Subcutaneous abdominal adipose tissue (tissue), 5 donors: Measurements from ENCODE around the gene LPAR4.

Source experiments
- H3K27ac ChIP-seq: one replicate; pipeline ENCODE4 v1.7.0; 2013; ENCODE audit warnings: low read depth, mild to moderate bottlenecking, inconsistent platforms, low read length, moderate library complexity
- H3K27me3 ChIP-seq, 5 donors: one replicate each; pipeline ENCODE4 v1.7.0; 2013; ENCODE audit warnings: low read length in 5 of 5, inconsistent platforms in 1 of 5; ENCODE audit not compliant: control insufficient read depth in 5 of 5, insufficient read depth in 4 of 5
- H3K36me3 ChIP-seq, 5 donors: one replicate each; pipeline ENCODE4 v1.7.0; 2013; ENCODE audit warnings: low read length in 5 of 5; ENCODE audit not compliant: control insufficient read depth in 5 of 5, insufficient read depth in 5 of 5
- H3K4me1 ChIP-seq, 5 donors: one replicate each; pipeline ENCODE4 v1.7.0; 2013; ENCODE audit warnings: low read length in 5 of 5, mild to moderate bottlenecking in 3 of 5, moderate library complexity in 1 of 5; ENCODE audit not compliant: control insufficient read depth in 5 of 5, insufficient read depth in 5 of 5
- H3K4me3 ChIP-seq, 5 donors: one replicate each; pipeline ENCODE4 v1.7.0; 2013; ENCODE audit warnings: low read length in 5 of 5, low read depth in 1 of 5
- H3K9ac ChIP-seq, 5 donors: one replicate each; pipeline ENCODE4 v1.7.0; 2013; ENCODE audit warnings: low read length in 5 of 5, mild to moderate bottlenecking in 4 of 5, moderate library complexity in 3 of 5
- H3K9me3 ChIP-seq, 5 donors: one replicate each; pipeline ENCODE4 v1.7.0; 2013; ENCODE audit warnings: low read length in 5 of 5; ENCODE audit not compliant: control insufficient read depth in 5 of 5
- donor health status: healthy.
- donor health status: healthy.
- donor health status: healthy.
- donor health status: healthy.
- donor health status: healthy.

Gene LPAR4, protein sequence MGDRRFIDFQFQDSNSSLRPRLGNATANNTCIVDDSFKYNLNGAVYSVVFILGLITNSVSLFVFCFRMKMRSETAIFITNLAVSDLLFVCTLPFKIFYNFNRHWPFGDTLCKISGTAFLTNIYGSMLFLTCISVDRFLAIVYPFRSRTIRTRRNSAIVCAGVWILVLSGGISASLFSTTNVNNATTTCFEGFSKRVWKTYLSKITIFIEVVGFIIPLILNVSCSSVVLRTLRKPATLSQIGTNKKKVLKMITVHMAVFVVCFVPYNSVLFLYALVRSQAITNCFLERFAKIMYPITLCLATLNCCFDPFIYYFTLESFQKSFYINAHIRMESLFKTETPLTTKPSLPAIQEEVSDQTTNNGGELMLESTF

DNA sequence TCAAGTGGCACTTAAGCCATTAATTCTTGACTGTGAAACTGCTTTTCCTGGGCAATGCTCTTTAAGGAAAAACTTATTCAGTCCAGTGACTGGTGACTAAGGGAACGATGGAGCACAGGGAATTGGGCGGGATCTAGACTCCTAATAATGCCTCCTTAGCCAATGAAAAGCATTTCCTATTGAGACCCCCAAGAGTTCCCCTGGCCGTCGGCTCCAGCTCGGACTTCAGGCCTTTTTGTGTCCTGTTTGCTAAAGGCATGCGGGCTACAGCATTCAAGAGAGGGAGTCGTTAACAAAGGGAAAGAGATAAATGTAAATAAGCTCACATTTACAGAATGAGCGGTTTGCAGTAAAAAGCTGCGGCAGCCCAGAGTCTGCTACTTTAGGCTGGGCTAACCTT, at the start of gene LPAR4:
Gene LPAR4, plus strand, starts transcription at position 232 of the 400 bp plus-strand sequence. CDS start 7,150 bp downstream, outside the sequence.
- H3K4me3 ChIP-seq = peak within 1 kb of the TSS; percentile 14 to 65 (median 51)
- peak within 1 kb of the TSS in 1 of 5 donors; percentile 39 for H3K9ac ChIP-seq

DNA sequence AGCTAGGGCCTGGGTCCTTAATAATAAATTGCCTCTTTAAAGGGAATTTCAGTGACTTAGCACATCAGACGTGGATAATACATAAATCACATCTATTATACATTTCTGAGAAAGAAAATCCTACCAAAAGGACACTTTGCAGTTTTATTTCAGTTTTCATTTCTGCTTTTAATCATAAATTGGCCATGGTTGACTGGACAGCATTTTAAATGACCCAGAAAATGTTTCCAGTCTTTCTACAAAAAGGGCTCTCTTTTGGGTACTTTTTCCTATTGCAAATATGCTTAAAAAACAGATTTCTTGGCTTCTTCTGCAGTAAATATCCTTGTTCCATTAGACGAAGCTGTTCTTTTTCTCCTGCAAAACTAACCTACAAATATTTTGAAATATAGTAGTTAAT, 41.4 kb upstream of the LPAR4 start:
- Histone ChIP-seq H3K27me3 (peaks cover 0 to 6% (median 0%) of the 10 kb centered on the region in 5 donors), H3K9me3 (no peaks in the 10 kb centered on the region), H3K9ac (no peak overlapping the region), H3K4me1 (no peaks in the 10 kb centered on the region), H3K27ac (no peak overlapping the region), H3K4me3 (no peak overlapping the region), H3K36me3 (no peaks in the 10 kb centered on the region)

More for the DNA sequence above, at the start of gene LPAR4:
- Histone ChIP-seq H3K4me1 (peaks cover 0 to 3% (median 0%) of the 10 kb centered on the region in 5 donors), H3K9me3 (no peaks in the 10 kb centered on the region), H3K36me3 (no peaks in the 10 kb centered on the region), H3K27ac (no peak within 1 kb of the TSS), H3K27me3 (peaks cover 3 to 10% (median 6%) of the 10 kb centered on the region in 5 donors)

DNA sequence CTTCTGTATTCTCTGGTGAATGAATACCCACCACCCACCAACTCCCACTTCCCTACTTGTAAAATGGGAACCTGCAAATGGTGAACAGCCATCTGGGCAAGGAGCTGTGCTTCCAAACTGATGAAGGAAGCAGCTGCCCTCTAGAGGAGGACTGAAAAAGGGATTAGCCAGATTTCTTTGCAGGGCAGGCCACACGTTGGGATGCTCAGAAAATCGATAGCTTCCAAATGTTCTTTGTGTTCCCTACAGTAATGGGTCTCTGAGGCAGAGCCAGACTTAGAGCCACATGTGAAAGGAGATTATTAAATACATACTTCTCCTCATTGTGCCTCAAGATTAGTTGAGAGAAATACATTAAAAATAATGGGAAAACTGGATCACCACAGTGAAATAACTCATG, 39.3 kb upstream of the LPAR4 start:
- H3K9ac ChIP-seq = no peak overlapping the region
- H3K27me3 ChIP-seq = peaks cover 0 to 7% (median 0%) of the 10 kb centered on the region in 5 donors
- no peaks in the 10 kb centered on the region for H3K9me3 ChIP-seq
- H3K27ac ChIP-seq = no peak overlapping the region
- no peaks in the 10 kb centered on the region for H3K36me3 ChIP-seq
- H3K4me3 ChIP-seq = no peak overlapping the region
- H3K4me1 ChIP-seq = no peaks in the 10 kb centered on the region

DNA sequence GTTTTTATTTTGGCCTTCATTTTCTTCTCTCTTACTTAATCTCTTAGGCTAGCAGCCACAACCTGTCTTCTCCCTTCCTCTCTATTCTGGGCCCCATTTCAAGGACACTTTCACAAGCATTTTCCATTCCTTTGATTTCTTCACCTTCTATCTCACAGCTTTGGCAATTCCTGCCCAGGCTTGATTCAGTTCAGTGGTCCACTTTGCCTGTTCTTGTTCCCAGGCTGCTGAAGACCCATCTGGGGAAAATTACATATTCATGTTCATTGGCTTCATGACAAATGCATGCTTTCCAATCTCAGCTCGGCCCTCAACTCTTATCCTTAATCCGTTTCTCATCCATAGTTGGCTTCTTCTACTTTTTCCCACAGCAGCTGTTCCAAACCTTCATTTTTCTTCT, 38.7 kb upstream of the LPAR4 start:
- Histone ChIP-seq H3K4me1 (no peaks in the 10 kb centered on the region), H3K9ac (no peak overlapping the region), H3K36me3 (no peaks in the 10 kb centered on the region), H3K9me3 (no peaks in the 10 kb centered on the region), H3K27ac (no peak overlapping the region), H3K4me3 (no peak overlapping the region), H3K27me3 (peaks cover 0 to 9% (median 0%) of the 10 kb centered on the region in 5 donors)

DNA sequence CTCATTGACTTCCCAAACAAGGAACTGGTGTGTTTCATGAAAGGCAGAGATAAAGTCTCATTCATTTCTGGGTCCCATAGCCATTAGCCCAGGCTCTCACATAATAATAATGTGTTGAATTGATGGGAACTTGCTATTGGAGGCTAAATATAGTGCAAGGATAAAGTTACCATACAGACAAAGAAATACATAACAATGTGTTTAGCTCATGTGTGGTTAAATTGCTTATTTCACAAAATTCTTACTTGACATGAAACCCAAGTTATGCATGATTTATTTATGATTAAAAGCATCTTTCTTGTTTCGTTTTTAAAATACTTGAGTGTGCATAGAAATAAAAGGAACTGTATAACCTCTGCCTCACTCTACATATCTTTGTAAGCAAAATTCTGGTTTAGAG, 37.3 kb upstream of the LPAR4 start:
- Histone ChIP-seq H3K27ac (no peak overlapping the region), H3K4me1 (no peaks in the 10 kb centered on the region), H3K4me3 (no peak overlapping the region), H3K9ac (no peak overlapping the region), H3K36me3 (no peaks in the 10 kb centered on the region), H3K27me3 (peaks cover 2 to 9% (median 7%) of the 10 kb centered on the region in 5 donors), H3K9me3 (no peaks in the 10 kb centered on the region)

DNA sequence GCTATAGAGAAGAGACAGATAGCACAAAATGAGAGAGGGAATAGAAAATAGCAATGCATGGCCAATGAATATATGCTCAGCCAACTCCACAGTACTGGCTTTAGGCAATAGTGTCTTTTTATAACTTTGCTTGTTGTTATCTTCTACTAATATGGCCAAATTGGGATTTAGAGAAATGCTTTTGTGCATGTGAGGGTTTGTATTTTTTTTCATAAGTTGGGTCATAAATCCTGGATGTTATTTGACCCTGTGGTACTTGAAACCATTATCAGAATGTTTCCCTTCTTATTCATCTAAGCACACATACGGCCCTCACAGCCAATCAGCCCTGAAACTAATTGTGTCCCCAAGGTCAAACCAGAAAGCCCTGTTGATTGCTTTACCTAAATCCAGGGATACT, 35.2 kb upstream of the LPAR4 start:
- H3K9me3 ChIP-seq = no peaks in the 10 kb centered on the region
- H3K27ac ChIP-seq = no peak overlapping the region
- H3K4me1 ChIP-seq = no peaks in the 10 kb centered on the region
- H3K4me3 ChIP-seq = no peak overlapping the region
- H3K27me3 ChIP-seq = peaks cover 2 to 9% (median 9%) of the 10 kb centered on the region in 5 donors
- H3K9ac ChIP-seq = no peak overlapping the region
- no peaks in the 10 kb centered on the region for H3K36me3 ChIP-seq

DNA sequence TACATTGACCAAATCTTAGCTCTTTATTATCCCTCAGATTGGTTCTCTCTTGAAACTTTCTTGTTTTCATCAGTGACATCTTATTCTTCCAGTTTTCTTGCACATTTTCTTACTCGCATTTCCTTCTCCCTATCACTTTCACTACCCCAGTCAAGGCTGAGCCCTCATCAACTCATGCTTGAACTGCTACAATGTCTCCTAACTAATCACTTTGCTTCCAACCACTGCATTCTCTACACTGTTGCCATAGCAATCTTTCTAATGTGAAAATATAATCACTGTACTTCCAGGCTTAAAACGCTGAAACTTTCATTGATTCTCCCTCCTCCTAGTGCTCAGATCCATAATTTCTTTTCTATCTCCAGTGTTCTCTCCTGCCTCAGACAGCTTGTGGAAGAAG, 22.2 kb upstream of the LPAR4 start:
- Histone ChIP-seq H3K9ac (no peak overlapping the region), H3K9me3 (peaks cover 0 to 4% (median 0%) of the 10 kb centered on the region in 5 donors), H3K27ac (no peak overlapping the region), H3K27me3 (no peaks in the 10 kb centered on the region), H3K4me1 (no peaks in the 10 kb centered on the region), H3K36me3 (no peaks in the 10 kb centered on the region), H3K4me3 (no peak overlapping the region)

DNA sequence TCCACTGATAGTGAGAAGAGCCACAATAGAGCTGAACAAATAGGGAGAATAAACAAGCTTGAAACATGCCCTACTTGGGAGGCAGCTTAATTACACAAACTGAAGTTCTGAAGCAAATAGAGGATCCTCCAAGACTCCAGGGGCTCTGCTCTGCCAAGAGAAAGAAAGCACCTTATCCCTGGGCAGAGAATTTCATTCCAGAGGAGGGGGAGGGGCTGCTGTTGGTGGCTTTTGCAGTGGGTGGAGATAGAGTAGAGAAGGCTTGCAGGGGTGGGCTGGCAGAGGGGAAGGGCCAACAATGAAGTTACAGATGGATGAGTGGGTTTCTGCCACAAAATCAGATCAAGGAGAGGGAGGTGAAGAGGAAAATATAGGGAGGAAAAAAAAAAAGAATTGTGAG, 1.0 kb upstream of the LPAR4 start:
- H3K9ac ChIP-seq = no peak overlapping the region
- H3K27ac ChIP-seq = no peak overlapping the region
- H3K9me3 ChIP-seq = no peaks in the 10 kb centered on the region
- peaks cover 0 to 3% (median 0%) of the 10 kb centered on the region in 5 donors for H3K4me1 ChIP-seq
- H3K36me3 ChIP-seq = no peaks in the 10 kb centered on the region
- no peak overlapping the region for H3K4me3 ChIP-seq
- peaks cover 3 to 10% (median 4%) of the 10 kb centered on the region in 5 donors for H3K27me3 ChIP-seq

DNA sequence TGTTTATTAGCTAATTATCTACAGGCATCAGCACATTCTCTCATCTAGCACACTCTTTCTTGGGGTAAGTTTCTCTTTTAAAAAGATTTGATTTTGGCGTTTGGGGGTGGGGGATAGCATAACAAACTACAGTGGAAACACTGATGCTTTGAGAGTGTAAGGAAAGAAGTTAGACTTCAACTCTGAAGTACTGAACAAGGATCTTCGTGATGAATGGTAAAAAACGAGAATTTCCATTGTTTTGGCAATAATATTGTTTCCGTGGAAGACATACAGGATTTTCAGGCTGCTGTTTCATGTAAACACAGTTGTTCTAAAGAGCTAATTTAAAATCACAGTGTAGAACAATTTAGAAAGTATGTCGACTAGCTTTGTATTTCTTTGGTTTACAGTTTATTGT, 451 bp downstream of the LPAR4 start:
- H3K27me3 ChIP-seq = peaks cover 3 to 10% (median 6%) of the 10 kb centered on the region in 5 donors
- H3K27ac ChIP-seq = no peak overlapping the region
- peak overlapping the region; percentile 14 to 65 (median 51) for H3K4me3 ChIP-seq
- H3K36me3 ChIP-seq = no peaks in the 10 kb centered on the region
- H3K9ac ChIP-seq = no peak overlapping the region
- H3K4me1 ChIP-seq = peaks cover 0 to 3% (median 0%) of the 10 kb centered on the region in 5 donors
- H3K9me3 ChIP-seq = no peaks in the 10 kb centered on the region

DNA sequence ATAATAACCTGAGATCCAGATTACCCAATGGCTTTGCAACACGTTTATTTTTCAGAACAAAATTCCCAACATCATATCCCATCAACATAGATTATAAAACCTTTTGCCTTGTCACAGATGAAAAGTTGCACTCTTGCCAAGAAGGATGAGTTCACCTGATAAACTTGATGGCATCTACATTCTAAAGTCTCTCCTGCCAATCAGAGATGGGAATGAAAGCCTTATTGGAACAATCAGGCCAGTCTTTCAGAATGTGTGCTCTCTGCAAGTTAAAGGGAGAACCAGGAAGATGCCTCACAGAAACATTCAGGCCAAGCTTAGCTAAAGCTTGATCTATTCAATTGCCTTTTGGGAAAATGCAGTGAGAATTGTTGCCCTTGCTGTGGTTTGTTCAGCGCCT, 1.3 kb downstream of the LPAR4 start:
- Histone ChIP-seq H3K4me3 (no peak overlapping the region), H3K4me1 (peaks cover 0 to 3% (median 0%) of the 10 kb centered on the region in 5 donors), H3K27me3 (peaks cover 3 to 10% (median 6%) of the 10 kb centered on the region in 5 donors), H3K27ac (no peak overlapping the region), H3K9me3 (no peaks in the 10 kb centered on the region), H3K36me3 (no peaks in the 10 kb centered on the region), H3K9ac (no peak overlapping the region)
